Measurements from ENCODE around the gene RALGDS.

- no peak for TF ChIP-seq EP300 (IDR thresholded peaks at IDR 0.05)
- TF ChIP-seq POLR2A (IDR thresholded peaks at IDR 0.05), result no peak
These were observed 66.7 kb downstream of the RALGDS start for GRCh38 chr9:133054194-133054890.

Measured in gastroesophageal sphincter (tissue), 2 donors.